HEK293 (cell line): Measurements from ENCODE around the gene ALS2CL.

Experiments used
- CTCF ChIA-PET: fragments of 350-600 bp; formaldehyde crosslinking; extraction: SDS; loops from one replicate; lab custom pipeline; 2021; ENCODE audit warnings: antibody characterized with exemption; lab: Yijun Ruan, JAX
- POLR2A ChIA-PET: fragments of 300-600 bp; formaldehyde crosslinking; extraction: SDS; loops from one replicate; lab custom pipeline; 2020; ENCODE audit warnings: antibody characterized with exemption, inconsistent platforms; lab: Yijun Ruan, JAX
- H3K27ac ChIP-seq: fragments of 200-500 bp; sonication (Bioruptor generic); 2 replicates; pipeline ENCODE4 v1.5.1; 2014; ENCODE audit warnings: low read depth, low read length, control low read depth, inconsistent platforms; ENCODE audit errors: extremely low read depth
- H3K36me3 ChIP-seq, 2 experiments: fragments of 200-500 bp in 1 of 2; sonication (Bioruptor generic) in 1 of 2; 1 replicate in 1 of 2; 2 replicates in 1 of 2; pipeline ENCODE4 v1.5.1; 2014 to 2017; ENCODE audit warnings: inconsistent platforms in 2 of 2, low read length in 2 of 2; ENCODE audit not compliant: control insufficient read depth in 2 of 2, insufficient read depth in 1 of 2
- H3K4me1 ChIP-seq: fragments of 200-500 bp; sonication (Bioruptor generic); 2 replicates; pipeline ENCODE4 v1.5.1; 2014; ENCODE audit warnings: mild to moderate bottlenecking, low read length, inconsistent platforms; ENCODE audit not compliant: control insufficient read depth, insufficient read depth
- H3K4me3 ChIP-seq: 2 replicates; pipeline ENCODE4 v1.5.1; 2011; ENCODE audit warnings: low read depth, mild to moderate bottlenecking, control low read depth, low read length, moderate library complexity
- H3K9me3 ChIP-seq: fragments of 200-500 bp; sonication (Bioruptor generic); 2 replicates; pipeline ENCODE4 v1.5.1; 2014; ENCODE audit warnings: low read depth, low read length, inconsistent platforms; ENCODE audit not compliant: control insufficient read depth, insufficient read depth
- GLI2 ChIP-seq: fragments of 450-650 bp; formaldehyde crosslinking; IDR thresholded peaks from 2 replicates; pipeline ENCODE4; 2017; ENCODE audit warnings: missing biosample characterization, missing genetic modification characterization, low read depth, borderline replicate concordance
- GLIS2 ChIP-seq: fragments of 450-650 bp; formaldehyde crosslinking; IDR thresholded peaks from 2 replicates; pipeline ENCODE4 v1.5.1; 2016; ENCODE audit warnings: missing biosample characterization, missing genetic modification characterization
- IKZF3 ChIP-seq: fragments of 450-650 bp; IDR thresholded peaks from 2 replicates; pipeline ENCODE4 v1.5.0; 2018; ENCODE audit warnings: missing biosample characterization, mild to moderate bottlenecking, missing genetic modification characterization, moderate library complexity
- MEIS1 ChIP-seq: sonication (generic); formaldehyde crosslinking; IDR thresholded peaks from 2 replicates; pipeline ENCODE4 v1.8.1; 2022; ENCODE audit warnings: missing genetic modification reagents, mild to moderate bottlenecking, borderline replicate concordance
- OVOL3 ChIP-seq: fragments of 450-650 bp; formaldehyde crosslinking; IDR thresholded peaks from 2 replicates; pipeline ENCODE4 v1.5.1; 2016; ENCODE audit warnings: missing biosample characterization, missing genetic modification characterization
- SP7 ChIP-seq: fragments of 450-650 bp; formaldehyde crosslinking; IDR thresholded peaks from 2 replicates; pipeline ENCODE4 v1.5.1; 2016; ENCODE audit warnings: missing biosample characterization, missing genetic modification characterization
- ZNF146 ChIP-seq: fragments of 450-650 bp; formaldehyde crosslinking; IDR thresholded peaks from 2 replicates; pipeline ENCODE4 v1.5.1; 2016; ENCODE audit warnings: missing biosample characterization, missing genetic modification characterization
- ZNF324 ChIP-seq: fragments of 450-650 bp; formaldehyde crosslinking; IDR thresholded peaks from 2 replicates; pipeline ENCODE4 v1.5.1; 2016; ENCODE audit warnings: missing biosample characterization, missing genetic modification characterization
- ZNF416 ChIP-seq: fragments of 450-650 bp; formaldehyde crosslinking; IDR thresholded peaks from 2 replicates; pipeline ENCODE4 v1.5.1; 2016; ENCODE audit warnings: missing biosample characterization, missing genetic modification characterization
- ZNF521 ChIP-seq: fragments of 450-650 bp; formaldehyde crosslinking; IDR thresholded peaks from 2 replicates; pipeline ENCODE4 v1.5.1; 2017; ENCODE audit warnings: missing biosample characterization, mild to moderate bottlenecking, missing genetic modification characterization
- ZNF571 ChIP-seq: fragments of 450-650 bp; formaldehyde crosslinking; IDR thresholded peaks from 2 replicates; pipeline ENCODE4 v1.5.0; 2017; ENCODE audit warnings: missing biosample characterization, missing genetic modification characterization
- ZNF610 ChIP-seq: fragments of 450-650 bp; formaldehyde crosslinking; IDR thresholded peaks from 2 replicates; pipeline ENCODE4 v1.5.1; 2016; ENCODE audit warnings: missing biosample characterization, missing genetic modification characterization, borderline replicate concordance
- ZNF624 ChIP-seq: fragments of 450-650 bp; formaldehyde crosslinking; IDR thresholded peaks from 2 replicates; pipeline ENCODE4 v1.5.1; 2017; ENCODE audit warnings: missing biosample characterization, missing genetic modification characterization
- ZSCAN30 ChIP-seq: fragments of 450-650 bp; IDR thresholded peaks from 2 replicates; pipeline ENCODE4 v1.5.1; 2018; ENCODE audit warnings: missing biosample characterization, mild to moderate bottlenecking, missing genetic modification characterization, moderate library complexity
- TF ChIP-seq, protein P1 (sequence below): fragments of 450-650 bp; formaldehyde crosslinking; IDR thresholded peaks from 2 replicates; pipeline ENCODE4 v1.5.1; 2016; ENCODE audit warnings: missing biosample characterization, missing genetic modification characterization, low read depth
- TF ChIP-seq, protein P2 (sequence below): fragments of 450-650 bp; formaldehyde crosslinking; conservative IDR thresholded peaks from 2 replicates; pipeline ENCODE4 v1.5.1; 2016; ENCODE audit warnings: low read depth, missing biosample characterization, missing genetic modification characterization
- TF ChIP-seq, protein P3 (sequence below): fragments of 450-650 bp; formaldehyde crosslinking; IDR thresholded peaks from 2 replicates; pipeline ENCODE4 v1.5.1; 2016; ENCODE audit warnings: missing biosample characterization, missing genetic modification characterization
- TF ChIP-seq, protein P4 (sequence below): fragments of 450-650 bp; formaldehyde crosslinking; IDR thresholded peaks from 2 replicates; pipeline ENCODE4 v1.5.0; 2017; ENCODE audit warnings: missing biosample characterization, missing genetic modification characterization, borderline replicate concordance
- TF ChIP-seq, protein P5 (sequence below): fragments of 450-650 bp; formaldehyde crosslinking; IDR thresholded peaks from 2 replicates; pipeline ENCODE4 v1.5.1; 2016; ENCODE audit warnings: missing biosample characterization, missing genetic modification characterization
- TF ChIP-seq, protein P6 (sequence below): fragments of 450-650 bp; formaldehyde crosslinking; IDR thresholded peaks from 2 replicates; pipeline ENCODE4; 2016; ENCODE audit warnings: missing biosample characterization, missing genetic modification characterization
- TF ChIP-seq, protein P7 (sequence below): sonication (generic); formaldehyde crosslinking; IDR thresholded peaks from 2 replicates; pipeline ENCODE4 v1.8.1; 2022; ENCODE audit warnings: mild to moderate bottlenecking, moderate library complexity, missing genetic modification reagents

The ALS2CL gene

DNA sequence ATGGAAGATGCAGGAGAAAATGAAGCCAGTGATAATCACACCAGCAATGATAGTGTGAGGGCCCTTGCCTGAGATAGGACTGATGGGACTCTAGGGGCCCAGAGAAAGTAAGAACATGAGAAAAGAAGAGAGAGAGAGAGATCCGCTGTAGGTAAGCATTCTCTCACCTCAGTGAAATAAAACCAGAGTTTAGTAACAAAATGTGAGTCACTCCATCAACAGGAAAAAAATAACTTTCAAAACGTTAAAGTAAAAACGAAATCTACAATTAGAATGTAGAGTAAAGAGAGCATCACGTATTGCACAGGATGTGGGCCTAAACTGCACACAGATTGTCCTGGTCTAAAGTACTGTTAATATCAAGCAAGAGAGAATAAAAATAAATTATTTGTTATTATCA, 30.9 kb upstream of the ALS2CL start (continued):
- TF ChIP-seq, protein P1, sequence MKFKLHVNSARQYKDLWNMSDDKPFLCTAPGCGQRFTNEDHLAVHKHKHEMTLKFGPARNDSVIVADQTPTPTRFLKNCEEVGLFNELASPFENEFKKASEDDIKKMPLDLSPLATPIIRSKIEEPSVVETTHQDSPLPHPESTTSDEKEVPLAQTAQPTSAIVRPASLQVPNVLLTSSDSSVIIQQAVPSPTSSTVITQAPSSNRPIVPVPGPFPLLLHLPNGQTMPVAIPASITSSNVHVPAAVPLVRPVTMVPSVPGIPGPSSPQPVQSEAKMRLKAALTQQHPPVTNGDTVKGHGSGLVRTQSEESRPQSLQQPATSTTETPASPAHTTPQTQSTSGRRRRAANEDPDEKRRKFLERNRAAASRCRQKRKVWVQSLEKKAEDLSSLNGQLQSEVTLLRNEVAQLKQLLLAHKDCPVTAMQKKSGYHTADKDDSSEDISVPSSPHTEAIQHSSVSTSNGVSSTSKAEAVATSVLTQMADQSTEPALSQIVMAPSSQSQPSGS (tag by site-specific recombination), result no peak
- TF ChIP-seq, protein P2, sequence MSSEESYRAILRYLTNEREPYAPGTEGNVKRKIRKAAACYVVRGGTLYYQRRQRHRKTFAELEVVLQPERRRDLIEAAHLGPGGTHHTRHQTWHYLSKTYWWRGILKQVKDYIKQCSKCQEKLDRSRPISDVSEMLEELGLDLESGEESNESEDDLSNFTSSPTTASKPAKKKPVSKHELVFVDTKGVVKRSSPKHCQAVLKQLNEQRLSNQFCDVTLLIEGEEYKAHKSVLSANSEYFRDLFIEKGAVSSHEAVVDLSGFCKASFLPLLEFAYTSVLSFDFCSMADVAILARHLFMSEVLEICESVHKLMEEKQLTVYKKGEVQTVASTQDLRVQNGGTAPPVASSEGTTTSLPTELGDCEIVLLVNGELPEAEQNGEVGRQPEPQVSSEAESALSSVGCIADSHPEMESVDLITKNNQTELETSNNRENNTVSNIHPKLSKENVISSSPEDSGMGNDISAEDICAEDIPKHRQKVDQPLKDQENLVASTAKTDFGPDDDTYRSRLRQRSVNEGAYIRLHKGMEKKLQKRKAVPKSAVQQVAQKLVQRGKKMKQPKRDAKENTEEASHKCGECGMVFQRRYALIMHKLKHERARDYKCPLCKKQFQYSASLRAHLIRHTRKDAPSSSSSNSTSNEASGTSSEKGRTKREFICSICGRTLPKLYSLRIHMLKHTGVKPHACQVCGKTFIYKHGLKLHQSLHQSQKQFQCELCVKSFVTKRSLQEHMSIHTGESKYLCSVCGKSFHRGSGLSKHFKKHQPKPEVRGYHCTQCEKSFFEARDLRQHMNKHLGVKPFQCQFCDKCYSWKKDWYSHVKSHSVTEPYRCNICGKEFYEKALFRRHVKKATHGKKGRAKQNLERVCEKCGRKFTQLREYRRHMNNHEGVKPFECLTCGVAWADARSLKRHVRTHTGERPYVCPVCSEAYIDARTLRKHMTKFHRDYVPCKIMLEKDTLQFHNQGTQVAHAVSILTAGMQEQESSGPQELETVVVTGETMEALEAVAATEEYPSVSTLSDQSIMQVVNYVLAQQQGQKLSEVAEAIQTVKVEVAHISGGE, result no peak
- TF ChIP-seq IKZF3 (tag by site-specific recombination) (no peak), ZNF324 (no peak), SP7 (tag by site-specific recombination) (no peak)
- TF ChIP-seq, protein P3, sequence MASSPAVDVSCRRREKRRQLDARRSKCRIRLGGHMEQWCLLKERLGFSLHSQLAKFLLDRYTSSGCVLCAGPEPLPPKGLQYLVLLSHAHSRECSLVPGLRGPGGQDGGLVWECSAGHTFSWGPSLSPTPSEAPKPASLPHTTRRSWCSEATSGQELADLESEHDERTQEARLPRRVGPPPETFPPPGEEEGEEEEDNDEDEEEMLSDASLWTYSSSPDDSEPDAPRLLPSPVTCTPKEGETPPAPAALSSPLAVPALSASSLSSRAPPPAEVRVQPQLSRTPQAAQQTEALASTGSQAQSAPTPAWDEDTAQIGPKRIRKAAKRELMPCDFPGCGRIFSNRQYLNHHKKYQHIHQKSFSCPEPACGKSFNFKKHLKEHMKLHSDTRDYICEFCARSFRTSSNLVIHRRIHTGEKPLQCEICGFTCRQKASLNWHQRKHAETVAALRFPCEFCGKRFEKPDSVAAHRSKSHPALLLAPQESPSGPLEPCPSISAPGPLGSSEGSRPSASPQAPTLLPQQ, result no peak
- TF ChIP-seq, all 188 proteins: peak for 0

DNA sequence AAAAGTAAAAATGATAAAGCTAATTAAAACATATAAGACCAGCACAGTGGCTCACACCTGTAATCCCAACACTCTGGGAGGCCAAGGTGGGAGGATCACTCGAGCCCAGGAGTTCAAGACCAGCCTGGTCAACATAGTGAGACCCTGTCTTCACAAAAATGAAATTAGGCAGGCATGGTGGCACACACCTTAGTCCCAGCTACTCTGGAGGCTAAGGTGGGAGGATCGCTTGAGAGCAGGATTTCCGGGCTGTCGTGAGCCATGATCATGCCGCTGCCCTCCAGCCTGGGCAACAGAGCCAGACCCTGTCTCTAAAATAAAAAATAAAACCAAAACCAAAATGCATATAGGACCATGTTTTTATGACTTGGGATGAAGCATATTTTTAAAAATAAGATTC, 29.0 kb upstream of the ALS2CL start:
- TF ChIP-seq, protein P4, sequence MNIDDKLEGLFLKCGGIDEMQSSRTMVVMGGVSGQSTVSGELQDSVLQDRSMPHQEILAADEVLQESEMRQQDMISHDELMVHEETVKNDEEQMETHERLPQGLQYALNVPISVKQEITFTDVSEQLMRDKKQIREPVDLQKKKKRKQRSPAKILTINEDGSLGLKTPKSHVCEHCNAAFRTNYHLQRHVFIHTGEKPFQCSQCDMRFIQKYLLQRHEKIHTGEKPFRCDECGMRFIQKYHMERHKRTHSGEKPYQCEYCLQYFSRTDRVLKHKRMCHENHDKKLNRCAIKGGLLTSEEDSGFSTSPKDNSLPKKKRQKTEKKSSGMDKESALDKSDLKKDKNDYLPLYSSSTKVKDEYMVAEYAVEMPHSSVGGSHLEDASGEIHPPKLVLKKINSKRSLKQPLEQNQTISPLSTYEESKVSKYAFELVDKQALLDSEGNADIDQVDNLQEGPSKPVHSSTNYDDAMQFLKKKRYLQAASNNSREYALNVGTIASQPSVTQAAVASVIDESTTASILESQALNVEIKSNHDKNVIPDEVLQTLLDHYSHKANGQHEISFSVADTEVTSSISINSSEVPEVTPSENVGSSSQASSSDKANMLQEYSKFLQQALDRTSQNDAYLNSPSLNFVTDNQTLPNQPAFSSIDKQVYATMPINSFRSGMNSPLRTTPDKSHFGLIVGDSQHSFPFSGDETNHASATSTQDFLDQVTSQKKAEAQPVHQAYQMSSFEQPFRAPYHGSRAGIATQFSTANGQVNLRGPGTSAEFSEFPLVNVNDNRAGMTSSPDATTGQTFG, result no peak
- no peak for TF ChIP-seq ZNF571 (tag by site-specific recombination)
- no peak for TF ChIP-seq OVOL3 (tag by site-specific recombination)
- TF ChIP-seq GLI2 (tag by site-specific recombination), result no peak
- no peaks in the 10 kb centered on the region for H3K9me3 ChIP-seq
- POLR2A ChIA-PET, result no interaction called here
- no peak overlapping the region for H3K4me3 ChIP-seq
- no peak overlapping the region for H3K27ac ChIP-seq
- CTCF ChIA-PET, result interaction anchor here (0.7 kb wide), 1 partner anchor 1177 kb away, joined by 3 read pairs; no protein-coding TSS in a partner anchor
- no peaks in the 10 kb centered on the region for H3K36me3 ChIP-seq
- no peaks in the 10 kb centered on the region for H3K4me1 ChIP-seq

DNA sequence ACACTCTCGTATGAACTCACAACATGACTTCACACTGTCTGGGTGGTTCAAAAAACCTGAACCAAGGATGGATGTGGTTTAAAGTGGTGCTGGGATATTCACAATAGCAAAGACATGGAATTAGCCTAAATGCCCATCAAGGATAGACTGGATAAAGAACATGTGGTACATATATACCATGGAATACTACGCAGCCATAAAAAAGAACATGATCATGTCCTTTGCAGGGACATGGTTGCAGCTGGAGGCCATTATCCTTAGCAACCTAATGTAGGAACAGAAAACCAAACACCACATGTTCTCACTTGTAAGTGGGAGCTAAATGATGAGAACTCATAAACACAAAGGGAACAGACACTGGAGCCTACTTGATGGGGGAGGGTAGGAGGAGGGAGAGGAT, 27.5 kb upstream of the ALS2CL start:
- H3K4me1 ChIP-seq, result no peaks in the 10 kb centered on the region
- ChIA-PET CTCF (no interaction called here), POLR2A (no interaction called here)
- H3K27ac ChIP-seq, result no peak overlapping the region
- H3K9me3 ChIP-seq, result no peaks in the 10 kb centered on the region
- TF ChIP-seq ZSCAN30 (tag by site-specific recombination) (no peak), ZNF624 (tag by site-specific recombination) (no peak), ZNF521 (no peak), ZNF146 (tag by site-specific recombination) (peak; percentile 90), ZNF416 (no peak), ZNF610 (tag by site-specific recombination) (no peak), GLIS2 (tag by site-specific recombination) (no peak), MEIS1 (CRISPR knock-in tag) (no peak)
- TF ChIP-seq, protein P5, sequence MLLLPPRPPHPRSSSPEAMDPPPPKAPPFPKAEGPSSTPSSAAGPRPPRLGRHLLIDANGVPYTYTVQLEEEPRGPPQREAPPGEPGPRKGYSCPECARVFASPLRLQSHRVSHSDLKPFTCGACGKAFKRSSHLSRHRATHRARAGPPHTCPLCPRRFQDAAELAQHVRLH (tag by site-specific recombination), result peak; percentile 53; the same call in 1 of the 2 replicates
- TF ChIP-seq, protein P6, sequence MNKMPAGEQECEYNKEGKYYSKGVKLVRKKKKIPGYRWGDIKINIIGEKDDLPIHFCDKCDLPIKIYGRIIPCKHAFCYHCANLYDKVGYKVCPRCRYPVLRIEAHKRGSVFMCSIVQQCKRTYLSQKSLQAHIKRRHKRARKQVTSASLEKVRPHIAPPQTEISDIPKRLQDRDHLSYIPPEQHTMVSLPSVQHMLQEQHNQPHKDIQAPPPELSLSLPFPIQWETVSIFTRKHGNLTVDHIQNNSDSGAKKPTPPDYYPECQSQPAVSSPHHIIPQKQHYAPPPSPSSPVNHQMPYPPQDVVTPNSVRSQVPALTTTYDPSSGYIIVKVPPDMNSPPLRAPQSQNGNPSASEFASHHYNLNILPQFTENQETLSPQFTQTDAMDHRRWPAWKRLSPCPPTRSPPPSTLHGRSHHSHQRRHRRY (tag by site-specific recombination), result no peak
- TF ChIP-seq, protein P7, sequence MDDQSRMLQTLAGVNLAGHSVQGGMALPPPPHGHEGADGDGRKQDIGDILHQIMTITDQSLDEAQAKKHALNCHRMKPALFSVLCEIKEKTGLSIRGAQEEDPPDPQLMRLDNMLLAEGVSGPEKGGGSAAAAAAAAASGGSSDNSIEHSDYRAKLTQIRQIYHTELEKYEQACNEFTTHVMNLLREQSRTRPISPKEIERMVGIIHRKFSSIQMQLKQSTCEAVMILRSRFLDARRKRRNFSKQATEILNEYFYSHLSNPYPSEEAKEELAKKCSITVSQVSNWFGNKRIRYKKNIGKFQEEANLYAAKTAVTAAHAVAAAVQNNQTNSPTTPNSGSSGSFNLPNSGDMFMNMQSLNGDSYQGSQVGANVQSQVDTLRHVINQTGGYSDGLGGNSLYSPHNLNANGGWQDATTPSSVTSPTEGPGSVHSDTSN (CRISPR knock-in tag), result no peak
- no peak overlapping the region for H3K4me3 ChIP-seq
- H3K36me3 ChIP-seq, result no peaks in the 10 kb centered on the region
